ENCODE data around the gene EIF4E2.

- TF ChIP-seq CTCF (IDR thresholded peaks at IDR 0.05; ENCODE audit: low read depth, low read length), result no peak
- no peak for TF ChIP-seq POLR2A (IDR thresholded peaks at IDR 0.05; ENCODE audit: extremely low read depth, insufficient read length)
- TF ChIP-seq, protein P1, sequence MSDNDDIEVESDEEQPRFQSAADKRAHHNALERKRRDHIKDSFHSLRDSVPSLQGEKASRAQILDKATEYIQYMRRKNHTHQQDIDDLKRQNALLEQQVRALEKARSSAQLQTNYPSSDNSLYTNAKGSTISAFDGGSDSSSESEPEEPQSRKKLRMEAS (IDR thresholded peaks at IDR 0.05; ENCODE audit: low read depth, low read length), result no peak
These were observed 37.0 kb downstream of the EIF4E2 start for GRCh38 chr2:232587512-232587911.

Data from NB4 (cell line).